Measurements from ENCODE around the gene CHAMP1.
"Not testable (repeated sequence)": the region's sequence is repeated elsewhere in the genome, so short reads cannot be mapped to it uniquely, and the experiment has no call there.

GRCh38 chr13:114336457-114336856, 22.2 kb downstream of the CHAMP1 start:
- not testable (repeated sequence) for TF ChIP-seq CTCF, POLR2A, POLR2AphosphoS5 (IDR thresholded peaks at IDR 0.05)

Data from prostate gland (tissue), 2 donors.